ENCODE measurements around the gene CHD2.

- TF ChIP-seq EZH2 (IDR thresholded peaks at IDR 0.05; ENCODE audit: borderline replicate concordance, low read length) (no peak), CTCF (conservative IDR thresholded peaks at IDR 0.05 in 1 of 2, IDR thresholded peaks at IDR 0.05 in 1 of 2; ENCODE audit: extremely low read depth in 1 of 2, insufficient read depth in 1 of 2, low read depth in 1 of 2, low read length in 2 of 2) (no peak)
Measured at GRCh38 chr15:93046120-93046519, 146.0 kb downstream of the CHD2 start.
